SU-DHL-6 (cell line): ENCODE measurements around the gene NOX3.

Source experiments
- CTCF ChIP-seq: fragments of 200-600 bp; sonication (generic); IDR thresholded peaks from one replicate; pipeline ENCODE4 v1.5.1; 2017; ENCODE audit warnings: antibody characterized with exemption, mild to moderate bottlenecking, low read length, moderate library complexity; ENCODE audit not compliant: insufficient read depth, poor library complexity, severe bottlenecking
- EZH2phosphoT487 ChIP-seq: fragments of 200-600 bp; sonication (generic), shearing (Covaris generic); conservative IDR thresholded peaks from 2 replicates; pipeline ENCODE4 v1.6.1; 2018; ENCODE audit warnings: mild to moderate bottlenecking, antibody characterized with exemption, low read length, moderate library complexity, mixed read lengths

GRCh38 chr6:155406801-155407200 lies 48.8 kb downstream of the NOX3 start:
- TF ChIP-seq CTCF (no peak), EZH2phosphoT487 (no peak)
